DMS79 treated with DMSO at 0.1 percent for 48 hours (cell line): ENCODE measurements around the gene OLA1.

Experiments used
- DNase-seq: peaks from one replicate; lab custom pipeline; 2025; lab: John Stamatoyannopoulos, UW

Gene OLA1

GRCh38 chr2:174177316-174177890 lies 70.9 kb downstream of the OLA1 start:
- DNase-seq: no peak

DNA sequence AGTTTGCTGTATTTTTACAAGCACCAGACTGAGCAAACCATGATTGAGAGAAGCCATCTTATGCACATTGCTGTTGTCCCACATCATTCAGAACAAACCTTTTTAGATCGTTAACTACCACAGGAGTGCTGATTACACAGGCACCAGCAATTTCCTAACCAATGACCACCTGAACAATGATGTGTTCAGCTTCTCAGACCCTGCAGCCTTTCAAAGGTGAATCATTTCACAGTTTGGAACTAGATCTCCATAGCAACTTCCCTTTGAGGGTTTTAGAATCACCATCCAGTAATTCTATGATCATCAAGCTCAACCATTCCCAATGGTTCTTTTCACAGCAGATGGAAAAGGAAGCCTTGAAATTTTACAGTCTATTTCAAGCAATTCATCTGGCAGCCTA lies 71.4 kb downstream of the OLA1 start:
- DNase-seq: peak; percentile 84

GRCh38 chr2:174174741-174175140 lies 73.6 kb downstream of the OLA1 start:
- DNase-seq: no peak

DNA sequence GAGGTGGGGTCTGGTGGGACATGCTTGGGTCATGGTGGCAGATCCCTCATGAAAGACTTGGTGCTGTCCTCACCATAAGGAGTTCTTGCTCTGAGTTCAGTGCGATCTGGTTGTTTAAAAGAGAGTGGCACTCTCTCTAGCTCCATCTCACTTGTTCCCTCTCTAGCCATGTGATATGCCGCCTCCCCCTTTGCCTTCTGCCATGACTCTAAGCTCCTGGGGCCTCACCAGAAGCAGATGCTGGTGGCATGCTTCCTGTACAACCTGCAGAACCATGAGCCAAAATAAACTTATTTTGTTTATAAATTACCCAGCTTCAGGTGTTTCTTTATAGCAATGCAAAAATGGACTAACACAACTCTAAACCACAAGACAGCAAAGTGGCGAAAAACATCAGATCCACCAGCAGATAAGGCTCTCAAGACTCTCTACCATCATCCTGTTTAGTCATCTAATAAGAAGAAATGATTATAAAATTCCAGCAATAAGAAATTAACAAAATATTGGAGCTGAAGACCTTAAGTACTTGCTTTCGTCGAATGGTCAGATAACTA lies 75.5 kb downstream of the OLA1 start:
- DNase-seq: no peak

- no peak for DNase-seq
Observed at GRCh38 chr2:174171686-174172445, 76.5 kb downstream of the OLA1 start.

DNA sequence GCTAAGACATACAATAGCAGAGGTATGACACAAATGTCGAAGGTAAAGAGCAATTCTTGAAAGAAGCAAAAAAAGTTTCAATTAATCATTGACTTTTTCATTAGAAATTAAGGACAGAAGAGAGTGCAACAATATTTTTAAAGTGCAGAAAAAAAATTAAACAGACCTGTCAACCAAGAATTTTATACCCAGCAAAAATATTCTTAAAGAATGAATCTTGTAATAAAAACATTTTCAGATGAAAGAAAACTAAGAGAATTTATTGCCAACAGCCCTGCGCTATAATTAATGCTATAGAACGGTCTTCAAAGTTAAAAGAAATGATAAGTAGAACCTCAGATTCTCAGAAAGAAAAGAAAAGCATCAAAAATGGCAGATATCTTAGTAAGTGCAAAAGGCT lies 79.0 kb downstream of the OLA1 start:
- DNase-seq: no peak

DNA sequence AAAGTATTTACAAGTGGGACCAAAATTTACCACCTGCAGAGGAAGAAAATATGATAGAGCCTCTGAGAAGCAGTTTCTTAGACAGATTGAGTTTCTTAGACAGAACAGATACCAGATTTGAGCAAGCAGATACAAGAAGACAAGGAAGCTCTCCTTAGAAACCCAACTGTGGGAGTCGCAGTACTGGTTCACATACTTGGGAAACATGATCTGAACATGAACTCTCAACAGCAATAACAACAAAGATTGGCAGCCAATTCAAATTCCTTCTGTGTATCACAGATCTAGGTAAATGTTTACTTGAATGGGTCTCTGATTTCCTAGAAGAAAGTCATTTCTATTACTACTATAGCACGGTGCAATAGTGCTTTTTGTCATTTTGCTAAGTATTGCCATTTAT lies 82.1 kb downstream of the OLA1 start:
- DNase-seq: no peak

DNA sequence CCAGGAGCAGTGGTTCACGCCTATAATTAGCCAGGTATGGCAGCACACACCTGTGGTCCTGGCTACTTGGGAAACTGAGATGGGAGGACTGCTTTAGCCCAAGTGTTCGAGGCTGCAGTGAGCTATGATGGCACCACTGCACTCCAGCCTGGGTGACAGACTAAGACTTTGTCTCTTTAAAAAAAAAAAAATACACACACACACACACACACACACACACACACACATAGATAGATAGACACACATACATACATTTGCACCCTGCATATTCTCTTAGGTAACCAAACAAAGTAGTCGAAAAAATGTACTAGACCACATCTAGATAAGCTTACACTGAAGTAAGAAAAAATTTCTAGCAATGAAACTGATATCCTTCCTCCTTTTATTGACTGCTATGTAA lies 86.8 kb downstream of the OLA1 start:
- DNase-seq: no peak

DNA sequence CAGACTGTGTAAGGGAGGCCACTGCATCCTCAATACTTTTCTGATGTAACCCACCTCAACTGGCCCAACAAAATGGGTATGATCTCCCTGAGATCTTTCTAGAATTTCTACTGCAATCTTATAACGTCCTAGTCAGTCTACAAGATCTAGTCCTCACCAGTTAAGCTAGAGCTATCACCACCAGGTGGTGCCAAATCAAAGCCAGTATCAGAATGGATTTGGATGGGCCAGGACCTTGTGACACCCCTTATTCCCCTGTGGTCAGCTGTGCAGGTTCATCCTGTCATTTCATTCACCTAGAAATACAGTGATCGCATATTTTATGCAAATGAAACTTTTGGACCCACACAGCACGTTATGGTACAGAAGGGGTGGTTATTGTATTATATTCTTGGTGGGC lies 90.3 kb downstream of the OLA1 start:
- DNase-seq: no peak

DNA sequence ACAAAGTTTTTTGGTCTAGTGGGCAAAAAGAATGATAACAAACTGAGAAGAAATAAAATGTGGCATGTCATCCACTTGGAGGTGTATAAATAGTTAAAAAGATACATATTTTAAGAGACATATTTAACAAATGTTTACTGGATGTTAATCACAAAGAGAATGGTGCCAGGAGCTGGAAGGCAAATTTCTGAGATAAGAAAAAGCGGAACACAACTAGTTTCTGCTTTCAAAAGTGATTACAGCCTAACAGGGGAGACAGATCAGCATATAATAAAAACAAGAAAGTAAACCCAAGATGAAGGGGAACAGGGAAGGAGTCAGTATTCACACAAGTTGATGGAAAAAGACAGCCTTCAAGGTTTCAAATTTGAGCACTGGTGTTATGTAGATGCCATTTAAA lies 91.3 kb downstream of the OLA1 start:
- DNase-seq: no peak

- no peak for DNase-seq
Observed at GRCh38 chr2:174153757-174154680, 94.3 kb downstream of the OLA1 start.

GRCh38 chr2:174149530-174149929 lies 98.8 kb downstream of the OLA1 start:
- no peak for DNase-seq

DNA sequence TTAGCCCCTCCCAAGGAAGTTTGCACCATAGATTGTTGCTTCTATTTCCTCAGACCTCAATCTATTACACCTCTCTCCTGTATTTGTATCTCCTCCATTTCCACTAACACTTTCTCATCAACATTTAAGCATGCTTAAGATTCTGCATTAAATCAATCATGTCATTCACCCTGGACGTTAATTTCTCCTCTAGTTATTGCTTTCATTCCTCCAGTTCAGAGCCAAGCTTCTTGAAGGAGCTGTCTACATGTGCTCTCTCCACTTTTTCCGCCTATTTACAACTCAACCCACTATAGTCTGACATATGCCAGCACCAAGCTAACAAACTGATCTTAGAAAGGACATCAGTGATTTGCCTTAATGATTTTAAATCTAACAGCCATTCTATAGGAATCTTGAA lies 99.5 kb downstream of the OLA1 start:
- no peak for DNase-seq

GRCh38 chr2:174145827-174146226 lies 102.5 kb downstream of the OLA1 start:
- no peak for DNase-seq

- DNase-seq: no peak
Observed at GRCh38 chr2:174142290-174142689, 106.0 kb downstream of the OLA1 start.

DNA sequence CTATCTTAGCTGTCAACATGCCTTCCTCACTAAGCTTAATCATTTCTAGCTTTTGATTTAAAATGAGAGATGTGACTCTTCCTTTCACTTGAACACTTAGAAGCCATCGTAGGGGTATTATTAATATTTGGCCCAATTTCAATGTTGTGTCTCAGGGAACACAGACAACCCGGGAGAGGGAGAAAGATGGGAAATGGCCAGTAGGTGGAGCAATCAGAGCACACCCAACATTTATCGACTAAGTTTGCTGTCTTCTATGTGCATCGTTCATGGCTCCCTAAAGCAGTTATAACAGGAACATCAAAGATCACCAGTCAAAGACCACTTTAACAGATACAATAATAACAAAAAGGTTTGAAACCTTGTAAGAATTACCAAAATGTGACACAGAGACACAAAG lies 110.2 kb downstream of the OLA1 start:
- DNase-seq: no peak

GRCh38 chr2:174135981-174136380 lies 112.4 kb downstream of the OLA1 start:
- DNase-seq: no peak

GRCh38 chr2:174125090-174125489 lies 123.2 kb downstream of the OLA1 start:
- no peak for DNase-seq

- DNase-seq: no peak
Observed at GRCh38 chr2:174124181-174124580, 124.2 kb downstream of the OLA1 start.

GRCh38 chr2:174122185-174122584 lies 126.1 kb downstream of the OLA1 start:
- peak; percentile 19 for DNase-seq

DNA sequence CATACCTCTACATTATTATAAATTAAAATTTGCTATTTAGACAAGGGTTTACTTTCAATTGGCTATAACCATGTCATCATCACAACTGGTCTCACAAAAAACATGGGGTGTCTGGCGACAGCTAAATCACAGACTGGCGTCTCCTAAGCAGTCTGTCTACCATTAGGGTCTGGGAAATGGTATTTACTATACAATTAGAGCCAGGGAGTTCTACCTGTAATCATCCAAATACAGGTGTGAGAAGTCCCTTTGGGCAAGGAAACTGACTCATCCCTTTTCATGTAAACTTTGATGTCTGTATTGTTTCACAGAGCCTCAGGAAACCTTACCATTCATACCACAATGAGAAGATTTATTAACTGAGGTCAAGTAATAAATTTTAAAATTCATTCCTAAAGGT lies 126.7 kb downstream of the OLA1 start:
- no peak for DNase-seq

- no peak for DNase-seq
Observed at GRCh38 chr2:174121175-174121574, 127.2 kb downstream of the OLA1 start.

- DNase-seq: no peak
Observed at GRCh38 chr2:174120346-174120745, 128.0 kb downstream of the OLA1 start.
